ENCODE results near the gene SLC12A7. TPM values are rescaled to one million over a fixed set of nuclear protein-coding genes. Genes with fewer than 3 reads are reported as not detected.

Gene SLC12A7
- total RNA-seq, 1 donor from 2014 or later, result 32.1 TPM

DNA sequence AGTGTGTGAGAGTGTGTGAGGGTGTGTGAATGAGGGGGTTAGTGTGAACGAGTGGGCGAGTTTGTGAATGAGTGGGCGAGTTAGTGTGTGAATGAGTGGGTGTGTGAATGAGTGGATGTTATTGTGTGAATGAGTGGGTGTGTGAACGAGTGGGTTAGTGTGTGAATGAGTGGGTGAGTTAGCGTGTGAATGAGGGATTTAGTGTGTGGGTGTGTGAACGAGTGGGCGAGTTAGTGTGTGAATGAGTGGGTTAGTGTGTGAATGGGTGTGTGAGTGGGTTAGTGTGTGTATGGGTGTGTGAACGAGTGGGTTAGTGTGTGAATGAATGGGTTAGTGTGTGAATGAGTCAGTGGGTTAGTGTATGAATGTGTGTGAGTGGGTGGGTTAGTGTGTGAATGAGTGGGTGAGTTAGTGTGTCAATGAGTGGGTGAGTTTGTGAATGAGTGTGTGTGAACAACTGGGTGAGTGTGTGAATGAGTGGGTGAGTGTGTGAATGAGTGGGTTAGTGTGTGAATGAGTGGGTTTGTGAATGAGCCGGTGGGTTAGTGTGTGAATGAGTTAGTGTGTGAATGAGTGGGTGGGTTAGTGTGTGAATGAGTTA is 65.8 kb downstream of the SLC12A7 start:
- intact Hi-C loops (cut with micrococcal nuclease), result no loop called here
- Mint-ChIP-seq H3K4me1 (peaks cover 18% of the 10 kb centered on the region), H3K27ac (peak overlapping the region; percentile 34), H3K36me3 (ENCODE audit: low read depth) (peaks cover 71% of the 10 kb centered on the region), H3K4me3 (no peak overlapping the region), H3K9me3 (peaks cover 76% of the 10 kb centered on the region), H3K27me3 (no peaks in the 10 kb centered on the region)
- no peak for DNase-seq

- Mint-ChIP-seq H3K4me3 (no peak overlapping the region), H3K36me3 (ENCODE audit: low read depth) (peaks cover 73% of the 10 kb centered on the region), H3K27me3 (no peaks in the 10 kb centered on the region), H3K27ac (peak overlapping the region; percentile 31), H3K9me3 (peaks cover 79% of the 10 kb centered on the region), H3K4me1 (peaks cover 18% of the 10 kb centered on the region)
- intact Hi-C loops (cut with micrococcal nuclease), result no loop called here
- no peak for DNase-seq
Observed at GRCh38 chr5:1044117-1044516, 67.7 kb downstream of the SLC12A7 start.

DNA sequence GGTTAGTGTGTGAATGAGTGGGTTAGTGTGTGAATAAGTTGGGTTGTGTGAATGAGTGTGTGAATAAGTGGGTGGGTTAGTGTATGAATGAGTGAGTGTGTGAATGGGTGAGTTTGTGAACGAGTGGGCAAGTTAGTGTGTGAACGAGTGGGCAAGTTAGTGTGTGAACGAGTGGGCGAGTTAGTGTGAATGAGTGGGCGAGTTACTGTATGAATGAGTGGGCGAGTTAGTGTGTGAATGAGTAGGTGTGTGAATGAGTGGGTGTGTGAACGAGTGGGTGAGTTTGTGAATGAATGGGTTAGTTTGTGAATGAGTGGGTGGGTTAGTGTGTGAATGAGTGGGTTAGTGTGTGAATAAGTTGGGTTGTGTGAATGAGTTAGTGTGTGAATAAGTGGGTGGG is 68.5 kb downstream of the SLC12A7 start:
- H3K9me3 Mint-ChIP-seq, result peaks cover 76% of the 10 kb centered on the region
- no peaks in the 10 kb centered on the region for H3K27me3 Mint-ChIP-seq
- no peak overlapping the region for H3K4me3 Mint-ChIP-seq
- H3K27ac Mint-ChIP-seq, result peak overlapping the region; percentile 31
- H3K4me1 Mint-ChIP-seq, result peaks cover 18% of the 10 kb centered on the region
- no peak for DNase-seq
- intact Hi-C loops (cut with micrococcal nuclease), result no loop called here
- H3K36me3 Mint-ChIP-seq (ENCODE audit: low read depth), result peaks cover 73% of the 10 kb centered on the region

- DNase-seq, result no peak
- Mint-ChIP-seq H3K9me3 (peaks cover 69% of the 10 kb centered on the region), H3K36me3 (ENCODE audit: low read depth) (peaks cover 66% of the 10 kb centered on the region), H3K27ac (peak overlapping the region; percentile 31), H3K27me3 (no peaks in the 10 kb centered on the region), H3K4me1 (peaks cover 18% of the 10 kb centered on the region), H3K4me3 (no peak overlapping the region)
- intact Hi-C loops (cut with micrococcal nuclease), result no loop called here
Observed at GRCh38 chr5:1042626-1043025, 69.2 kb downstream of the SLC12A7 start.

- H3K27ac Mint-ChIP-seq, result peak overlapping the region; percentile 7
- H3K36me3 Mint-ChIP-seq (ENCODE audit: low read depth), result peaks cover 55% of the 10 kb centered on the region
- H3K4me1 Mint-ChIP-seq, result peaks cover 14% of the 10 kb centered on the region
- H3K27me3 Mint-ChIP-seq, result no peaks in the 10 kb centered on the region
- no peak for DNase-seq
- intact Hi-C loops (cut with micrococcal nuclease), result no loop called here
- H3K4me3 Mint-ChIP-seq, result no peak overlapping the region
- peaks cover 57% of the 10 kb centered on the region for H3K9me3 Mint-ChIP-seq
Observed at GRCh38 chr5:1041225-1042143, 70.4 kb downstream of the SLC12A7 start.

DNA sequence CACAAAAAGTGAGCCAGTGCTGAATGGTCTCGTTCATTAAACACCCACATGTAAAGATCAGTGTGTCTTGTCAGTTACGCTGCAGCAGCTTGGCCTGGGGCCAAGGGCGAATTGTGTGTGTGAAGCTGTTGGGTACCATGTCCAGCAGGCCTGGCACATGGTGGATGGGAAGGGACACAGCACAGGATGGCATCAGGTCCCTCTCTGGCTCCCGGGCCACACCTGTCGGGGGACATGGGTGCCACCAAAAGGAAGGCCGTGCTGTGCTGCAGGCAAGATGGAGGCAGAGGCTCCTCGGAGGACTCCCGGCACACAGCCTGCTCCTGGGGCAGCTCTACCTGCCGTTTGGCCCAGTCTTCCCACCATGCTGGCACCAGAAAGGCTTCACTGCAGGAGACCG is 71.3 kb downstream of the SLC12A7 start:
- Mint-ChIP-seq H3K27me3 (no peaks in the 10 kb centered on the region), H3K4me3 (no peak overlapping the region), H3K27ac (no peak overlapping the region), H3K9me3 (peaks cover 48% of the 10 kb centered on the region), H3K36me3 (ENCODE audit: low read depth) (peaks cover 46% of the 10 kb centered on the region), H3K4me1 (peaks cover 10% of the 10 kb centered on the region)
- intact Hi-C loops (cut with micrococcal nuclease), result no loop called here
- no peak for DNase-seq

DNA sequence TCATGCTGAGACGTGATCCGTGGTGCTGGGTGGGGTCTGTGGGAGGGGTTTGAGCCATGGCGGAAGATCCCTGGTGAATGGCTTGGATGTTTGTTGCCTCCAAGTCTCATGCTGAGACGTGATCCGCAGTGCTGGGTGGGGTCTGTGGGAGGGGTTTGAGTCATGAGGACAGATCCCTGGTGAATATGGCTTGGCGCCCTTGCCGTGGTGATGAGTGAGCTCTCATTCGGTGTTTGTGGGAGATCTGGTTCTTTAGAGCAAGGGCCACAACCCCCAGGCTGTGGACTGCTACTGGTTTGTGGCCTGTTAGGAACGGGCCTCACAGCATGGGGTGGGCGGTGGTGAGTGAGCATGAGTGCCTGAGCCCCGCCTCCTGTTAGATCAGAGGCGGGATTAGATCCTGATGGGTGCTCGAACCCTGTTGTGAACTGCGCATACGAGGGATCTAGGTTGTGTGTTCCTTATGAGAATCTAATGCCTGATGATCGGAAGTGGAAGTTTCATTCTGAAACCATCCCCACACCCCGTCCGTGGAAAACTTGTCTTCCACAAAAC is 72.1 kb downstream of the SLC12A7 start:
- Mint-ChIP-seq H3K9me3 (peaks cover 40% of the 10 kb centered on the region), H3K27me3 (no peaks in the 10 kb centered on the region), H3K4me3 (no peak overlapping the region), H3K4me1 (peaks cover 10% of the 10 kb centered on the region), H3K27ac (no peak overlapping the region), H3K36me3 (ENCODE audit: low read depth) (peaks cover 38% of the 10 kb centered on the region)
- intact Hi-C loops (cut with micrococcal nuclease), result no loop called here
- DNase-seq, result no peak

DNA sequence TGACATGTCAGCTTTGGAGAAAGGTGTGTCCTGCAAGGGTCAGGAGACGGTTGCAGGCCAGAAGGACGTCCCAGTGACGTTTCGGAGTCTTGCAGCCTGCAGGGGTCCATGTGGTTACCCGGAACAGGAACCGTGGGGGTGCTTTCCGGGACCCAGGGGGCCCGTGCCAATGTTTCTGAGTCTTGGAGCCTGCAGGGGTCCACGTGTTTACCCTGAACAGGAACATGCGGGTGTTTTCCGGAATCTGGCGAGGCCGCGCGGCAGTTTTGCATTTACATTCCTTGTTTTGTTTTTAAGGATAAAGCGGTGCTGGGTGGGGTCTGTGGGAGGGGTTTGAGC is 72.7 kb downstream of the SLC12A7 start:
- peaks cover 34% of the 10 kb centered on the region for H3K9me3 Mint-ChIP-seq
- no peak overlapping the region for H3K27ac Mint-ChIP-seq
- DNase-seq, result no peak
- H3K4me3 Mint-ChIP-seq, result no peak overlapping the region
- peaks cover 33% of the 10 kb centered on the region for H3K36me3 Mint-ChIP-seq (ENCODE audit: low read depth)
- H3K4me1 Mint-ChIP-seq, result peaks cover 10% of the 10 kb centered on the region
- no peaks in the 10 kb centered on the region for H3K27me3 Mint-ChIP-seq
- intact Hi-C loops (cut with micrococcal nuclease), result no loop called here

DNA sequence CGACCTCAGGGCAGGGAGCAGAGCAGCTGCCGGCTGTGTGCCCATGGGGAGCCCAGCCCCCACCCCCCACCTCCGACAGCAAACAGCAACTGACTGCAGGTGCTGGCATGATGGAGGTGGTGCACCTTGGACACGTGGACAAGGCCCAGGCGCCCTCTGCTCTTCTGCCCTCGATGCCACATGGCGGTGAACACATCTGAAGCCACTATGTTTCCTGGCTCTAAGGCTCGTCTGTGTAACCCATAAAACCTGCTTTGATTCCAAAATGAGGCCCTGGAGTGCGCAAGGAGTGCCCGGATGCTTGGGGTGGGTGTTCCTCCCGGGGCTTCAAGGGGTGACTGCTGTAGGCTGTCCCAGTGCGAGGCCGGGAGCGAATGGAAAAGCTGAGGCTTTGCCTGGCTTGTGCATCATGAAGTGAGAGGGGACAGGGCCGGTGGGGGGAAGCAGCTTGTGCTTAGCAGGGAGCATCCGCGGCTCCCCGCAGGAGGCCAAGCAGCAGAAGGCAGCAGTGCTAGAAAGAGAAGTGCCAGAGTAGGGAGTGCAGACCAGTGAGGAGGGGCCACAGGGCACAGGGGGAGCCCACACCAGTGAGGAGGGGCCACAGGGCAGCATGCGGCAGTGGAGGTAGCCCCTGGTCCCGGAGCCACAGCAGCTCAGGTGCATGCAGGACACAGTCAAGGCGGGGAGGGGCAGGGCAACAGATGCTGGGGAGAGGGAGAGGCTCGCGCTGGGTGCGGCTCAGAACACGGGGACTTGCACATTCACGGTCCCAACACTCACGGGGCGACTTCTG is 73.2 kb downstream of the SLC12A7 start:
- no peak overlapping the region for H3K4me3 Mint-ChIP-seq
- peaks cover 29% of the 10 kb centered on the region for H3K9me3 Mint-ChIP-seq
- peaks cover 29% of the 10 kb centered on the region for H3K36me3 Mint-ChIP-seq (ENCODE audit: low read depth)
- no peaks in the 10 kb centered on the region for H3K27me3 Mint-ChIP-seq
- no peak for DNase-seq
- no peak overlapping the region for H3K27ac Mint-ChIP-seq
- peaks cover 9% of the 10 kb centered on the region for H3K4me1 Mint-ChIP-seq
- intact Hi-C loops (cut with micrococcal nuclease), result no loop called here

DNA sequence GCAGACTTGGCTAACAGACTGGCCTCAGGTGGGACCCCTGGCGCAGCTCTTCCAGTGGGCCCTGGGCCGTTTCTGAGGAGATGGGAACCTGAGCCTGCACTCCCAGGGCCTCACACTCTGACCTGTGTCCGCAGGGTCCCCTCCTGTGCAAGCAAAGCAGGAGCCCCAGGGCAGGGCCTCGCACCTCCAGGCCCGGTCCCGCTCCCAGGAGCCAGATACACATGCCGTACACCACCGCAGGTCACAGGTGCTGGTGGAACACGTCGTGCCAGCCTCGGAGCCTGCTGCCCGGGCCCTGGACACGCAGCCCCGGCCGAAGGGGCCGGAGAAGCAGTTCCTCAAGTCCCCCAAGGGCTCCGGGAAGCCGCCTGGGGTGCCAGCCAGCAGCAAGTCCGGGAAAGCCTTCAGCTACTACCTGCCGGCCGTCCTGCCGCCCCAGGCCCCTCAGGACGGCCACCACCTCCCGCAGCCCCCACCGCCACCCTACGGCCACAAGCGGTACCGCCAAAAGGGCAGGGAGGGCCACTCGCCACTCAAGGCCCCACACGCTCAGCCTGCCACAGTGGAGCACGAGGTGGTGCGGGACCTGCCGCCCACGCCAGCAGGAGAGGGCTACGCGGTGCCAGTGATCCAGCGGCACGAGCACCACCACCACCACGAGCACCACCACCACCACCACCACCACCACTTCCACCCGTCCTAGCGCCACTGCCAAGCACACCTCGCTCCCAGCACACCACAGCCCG is 74.0 kb downstream of the SLC12A7 start:
- intact Hi-C loops (cut with micrococcal nuclease), result no loop called here

DNA sequence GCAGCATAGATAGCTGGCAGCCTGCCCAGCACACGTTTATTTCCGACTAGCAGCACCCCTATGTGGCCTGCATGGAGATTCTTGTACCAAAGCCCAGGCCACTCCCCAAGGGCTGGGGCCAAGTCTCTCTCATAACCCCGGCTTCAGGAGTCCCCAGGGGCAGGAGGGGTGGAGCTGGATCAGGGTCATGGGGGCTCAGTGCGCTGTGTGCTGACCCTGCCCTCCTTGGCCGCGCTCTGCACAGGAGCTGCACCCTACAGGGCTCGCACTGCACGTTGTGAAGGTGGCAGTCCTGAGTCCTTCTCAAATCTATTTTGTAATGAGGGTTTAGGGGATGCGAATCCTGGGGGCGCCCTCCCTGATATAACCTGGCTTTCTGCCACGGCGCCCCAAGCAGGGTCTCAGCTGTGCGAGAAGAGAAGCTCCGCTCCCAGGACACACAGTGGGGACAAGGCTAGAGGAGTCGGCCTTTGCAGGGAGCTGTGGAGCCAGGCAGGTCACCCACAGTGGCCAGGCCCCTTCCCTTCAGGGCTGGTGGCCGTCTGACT is 74.7 kb downstream of the SLC12A7 start:
- H3K27me3 Mint-ChIP-seq, result no peaks in the 10 kb centered on the region
- H3K4me1 Mint-ChIP-seq, result peaks cover 1% of the 10 kb centered on the region
- intact Hi-C loops (cut with micrococcal nuclease), result no loop called here
- H3K27ac Mint-ChIP-seq, result no peak overlapping the region
- DNase-seq, result no peak
- H3K4me3 Mint-ChIP-seq, result no peak overlapping the region
- H3K36me3 Mint-ChIP-seq (ENCODE audit: low read depth), result peaks cover 15% of the 10 kb centered on the region
- peaks cover 15% of the 10 kb centered on the region for H3K9me3 Mint-ChIP-seq

More for the DNA sequence above, 74.0 kb downstream of the SLC12A7 start:
- Mint-ChIP-seq H3K27ac (no peak overlapping the region), H3K4me3 (no peak overlapping the region), H3K9me3 (peaks cover 21% of the 10 kb centered on the region), H3K4me1 (peaks cover 6% of the 10 kb centered on the region), H3K36me3 (ENCODE audit: low read depth) (peaks cover 21% of the 10 kb centered on the region), H3K27me3 (no peaks in the 10 kb centered on the region)
- DNase-seq, result no peak

DNA sequence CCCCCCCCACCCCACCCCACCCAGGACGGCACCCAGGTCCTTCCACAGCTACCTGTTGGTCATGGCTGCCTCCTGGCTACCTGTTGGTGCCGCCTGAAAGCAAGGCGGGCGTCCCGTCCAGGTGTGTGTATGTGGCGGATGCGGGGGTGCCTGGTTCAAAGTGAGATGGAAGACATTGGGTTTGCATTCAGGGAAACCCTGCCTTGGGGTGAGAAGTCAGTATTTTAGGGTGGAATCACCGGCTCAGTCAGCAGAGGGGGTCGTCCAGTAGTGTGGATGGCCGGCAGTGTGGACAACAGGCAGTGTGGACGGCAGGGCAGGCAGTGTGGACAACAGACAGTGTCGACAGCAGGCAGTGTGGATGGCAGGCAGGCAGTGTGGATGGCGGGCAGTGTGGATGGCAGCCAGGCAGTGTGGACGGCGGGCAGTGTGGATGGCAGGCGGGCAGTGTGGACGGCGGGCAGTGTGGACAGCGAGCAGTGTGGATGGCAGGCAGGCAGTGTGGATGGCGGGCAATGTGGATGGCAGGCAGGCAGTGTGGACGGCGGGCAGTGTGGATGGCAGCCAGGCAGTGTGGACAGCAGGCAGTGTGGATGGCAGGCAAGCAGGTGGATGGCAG is 75.2 kb downstream of the SLC12A7 start:
- H3K27me3 Mint-ChIP-seq, result no peaks in the 10 kb centered on the region
- intact Hi-C loops (cut with micrococcal nuclease), result no loop called here
- no peak overlapping the region for H3K27ac Mint-ChIP-seq
- H3K9me3 Mint-ChIP-seq, result peaks cover 9% of the 10 kb centered on the region
- DNase-seq, result no peak
- H3K4me3 Mint-ChIP-seq, result no peak overlapping the region
- no peaks in the 10 kb centered on the region for H3K4me1 Mint-ChIP-seq
- H3K36me3 Mint-ChIP-seq (ENCODE audit: low read depth), result peaks cover 10% of the 10 kb centered on the region

Data from activated CD4-positive, alpha-beta T cell treated with anti-CD3 and anti-CD28 coated beads, Interleukin-2, amount 10 ng/mL, durations not matched to agents 24 days and 14 days (primary cell).